T-helper 1 cell (primary cell): ENCODE measurements around the gene EPS8L3.
"Not testable (repeated sequence)": the region's sequence is repeated elsewhere in the genome, so short reads cannot be mapped to it uniquely, and the experiment has no call there.

Source experiments
- DNase-seq, 5 donors: peaks; one replicate each; pipeline ENCODE4 v3.0.0-alpha.2; 2012 to 2020

Gene EPS8L3

DNA sequence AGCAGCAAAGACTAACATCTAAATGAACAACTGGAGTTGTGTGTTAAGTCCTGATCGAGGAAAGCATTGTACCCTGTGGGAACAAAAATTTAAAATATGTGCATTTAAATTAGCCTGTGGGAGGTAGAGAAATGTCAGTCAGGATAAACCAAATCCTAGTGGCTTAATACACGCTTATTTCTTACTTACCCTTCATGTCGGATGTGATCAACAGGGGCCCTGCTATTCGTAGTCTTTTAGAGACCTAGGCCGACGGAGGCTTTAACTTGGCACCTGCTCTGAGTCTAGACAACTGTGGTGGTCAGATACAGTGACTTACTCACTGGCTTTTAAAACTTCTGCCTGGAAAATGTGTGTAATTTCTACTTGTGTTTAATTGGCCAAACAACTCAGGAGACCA, 33.1 kb downstream of the EPS8L3 start:
- no peak for DNase-seq

DNA sequence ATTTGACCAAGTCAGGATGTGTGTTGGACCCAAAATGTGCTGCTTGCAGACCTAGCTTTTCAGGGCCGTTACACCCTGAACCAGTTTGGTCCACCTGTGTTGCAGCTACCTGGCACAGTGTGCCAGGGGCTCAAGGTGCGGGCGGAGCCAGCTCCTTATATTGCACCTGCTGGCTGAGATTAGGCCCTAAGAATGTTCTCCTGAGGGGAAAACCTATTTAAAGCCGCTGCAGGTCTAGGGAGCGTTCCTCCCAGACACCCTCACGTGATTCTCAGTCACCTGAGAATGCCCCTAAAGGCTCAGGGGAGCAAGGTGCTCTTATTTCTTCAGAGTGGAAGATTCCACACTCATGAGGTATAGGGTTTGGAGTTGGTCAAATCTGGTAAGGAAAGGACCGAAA, 34.9 kb downstream of the EPS8L3 start:
- no peak for DNase-seq

DNA sequence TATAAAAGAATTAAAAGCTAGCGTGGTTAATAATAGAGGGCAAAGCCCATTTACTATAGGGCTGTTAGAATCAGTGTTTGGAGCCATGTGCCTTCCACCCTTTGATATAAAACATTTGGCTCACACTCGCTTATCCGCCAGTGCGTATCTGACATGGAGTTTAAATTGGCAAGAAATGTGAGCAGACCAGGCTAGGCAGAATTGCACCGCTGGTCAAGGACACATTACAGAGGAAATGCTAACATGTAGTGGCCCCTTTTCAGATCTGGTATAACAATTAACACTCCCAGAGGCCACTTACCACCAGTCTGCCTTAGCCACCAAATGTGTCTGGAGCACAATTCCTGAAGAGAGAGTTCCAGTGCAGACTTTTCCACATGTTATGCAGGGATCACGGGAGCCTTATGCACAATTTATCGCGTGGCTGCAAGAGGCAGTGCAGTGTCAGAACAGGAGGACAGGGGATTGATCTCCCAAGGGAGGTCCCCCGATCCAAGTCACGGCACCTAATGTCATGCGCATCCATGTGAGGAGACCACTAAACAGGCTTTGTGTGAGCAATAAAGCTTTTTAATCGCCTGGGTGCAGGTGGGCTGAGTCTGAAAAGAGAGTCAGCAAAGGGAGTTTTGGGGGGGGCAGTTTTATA, 36.9 kb downstream of the EPS8L3 start:
- DNase-seq: no peak

DNA sequence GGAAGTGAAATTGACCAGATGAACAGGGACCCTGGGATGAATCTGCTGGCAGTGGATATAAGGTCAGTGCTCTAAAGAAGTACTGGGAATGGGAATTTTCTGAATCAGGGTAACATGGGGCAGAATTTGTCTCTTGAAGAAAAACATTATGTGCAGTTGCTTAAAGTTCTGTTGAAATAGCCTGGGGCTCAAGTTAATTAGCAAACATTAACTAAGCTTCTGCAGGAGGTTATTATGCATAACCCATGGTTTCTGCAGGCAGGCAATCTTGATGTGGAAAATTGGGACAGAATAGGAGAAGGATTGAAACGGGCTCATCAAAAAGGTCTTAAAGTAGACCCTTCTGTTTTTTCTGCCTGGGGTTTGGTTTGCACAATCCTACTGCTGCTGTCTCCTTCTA, 37.7 kb downstream of the EPS8L3 start:
- no peak for DNase-seq

DNA sequence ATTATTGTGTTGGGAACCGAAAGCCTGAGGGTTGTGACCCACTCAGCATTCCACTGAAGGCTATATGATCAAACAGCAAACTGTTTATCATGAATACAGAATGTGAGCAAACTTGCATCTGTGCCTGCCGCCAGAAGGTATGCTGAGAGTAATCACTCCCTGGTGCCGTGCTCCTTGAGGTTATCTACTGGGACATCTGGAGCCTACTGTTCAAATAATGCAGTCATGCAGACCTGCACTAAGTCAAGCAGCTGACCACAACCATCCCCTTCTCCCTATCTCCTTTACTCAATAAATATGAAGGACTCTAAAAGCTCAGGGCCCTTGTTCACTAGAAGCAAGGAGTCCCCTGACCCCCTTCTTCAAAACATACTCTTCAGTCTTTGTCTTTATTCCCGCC, 38.2 kb downstream of the EPS8L3 start:
- no peak for DNase-seq

DNA sequence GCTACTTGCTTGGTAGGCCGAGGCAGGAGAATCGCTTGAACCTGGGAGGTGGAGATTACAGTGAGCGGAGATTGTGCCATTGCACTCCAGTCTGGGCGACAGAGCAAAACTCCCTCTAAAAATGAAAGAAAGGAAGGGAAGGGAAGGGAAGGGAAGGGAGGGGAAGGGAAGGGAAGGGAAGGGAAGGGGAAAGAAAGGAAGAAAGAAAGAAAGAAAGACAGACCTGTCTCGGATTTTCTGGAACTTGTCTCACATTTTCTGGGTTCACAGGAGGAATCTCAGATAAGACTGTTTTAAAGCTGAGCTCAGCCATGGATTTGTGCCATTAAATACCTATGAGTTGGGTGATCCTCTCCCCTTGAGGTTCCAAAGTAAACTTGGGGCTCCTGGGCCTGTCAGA, 38.8 kb downstream of the EPS8L3 start:
- DNase-seq: no peak

DNA sequence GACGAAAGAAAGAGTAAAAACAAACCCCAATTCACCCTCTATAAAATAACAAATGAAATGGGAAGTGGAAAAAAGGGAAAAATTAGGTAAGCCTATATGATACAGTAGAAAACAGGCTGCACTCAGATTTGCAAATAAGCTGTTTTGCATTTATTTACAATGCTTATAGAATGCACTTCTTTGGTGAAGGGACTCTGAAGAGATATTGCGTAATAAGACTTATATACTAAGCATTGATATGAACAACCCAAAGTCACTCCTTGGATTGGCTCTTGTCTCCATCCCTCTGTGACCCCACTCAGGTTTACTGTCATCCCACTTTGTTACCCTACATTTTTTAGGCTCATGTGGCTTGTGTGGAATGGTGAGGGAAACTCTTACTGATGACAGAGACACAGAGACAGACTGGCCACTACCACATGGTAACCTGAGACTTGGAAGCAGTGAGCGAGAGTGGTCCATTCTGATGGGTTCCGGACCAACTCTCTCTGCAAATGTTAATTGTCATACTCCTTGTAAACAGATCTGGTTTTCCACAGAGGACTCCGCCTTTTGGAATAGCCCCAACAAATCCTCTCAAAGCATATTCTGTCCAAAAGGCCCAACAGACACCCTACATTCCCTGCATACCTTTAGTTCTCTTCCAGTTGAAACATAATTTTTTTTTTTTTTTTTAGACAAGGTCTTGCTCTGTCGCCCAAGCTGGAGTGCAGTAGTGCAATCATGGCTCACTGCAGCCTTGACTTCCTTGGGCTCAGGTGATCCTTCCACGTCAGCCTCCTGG, 40.6 kb downstream of the EPS8L3 start:
- DNase-seq: no peak

DNA sequence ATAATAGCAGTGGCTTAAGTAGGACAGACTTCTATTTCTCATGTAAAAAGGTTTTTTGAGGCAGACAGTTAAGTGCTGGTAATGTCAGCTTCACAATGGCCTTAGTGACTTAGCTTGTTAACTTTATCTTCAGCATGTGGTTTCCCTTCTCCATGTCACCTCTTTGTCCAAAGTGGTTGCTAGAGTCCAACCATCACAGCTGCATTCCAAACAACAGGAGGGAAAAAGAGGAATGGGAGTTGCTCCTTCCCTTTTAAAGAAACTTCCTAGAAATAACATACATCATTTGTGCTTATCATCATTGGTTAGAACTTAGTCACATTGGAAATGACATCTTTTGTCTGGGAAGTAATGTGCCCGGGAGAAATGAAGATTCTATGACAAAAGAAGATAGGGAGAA, 41.8 kb downstream of the EPS8L3 start:
- DNase-seq: no peak

DNA sequence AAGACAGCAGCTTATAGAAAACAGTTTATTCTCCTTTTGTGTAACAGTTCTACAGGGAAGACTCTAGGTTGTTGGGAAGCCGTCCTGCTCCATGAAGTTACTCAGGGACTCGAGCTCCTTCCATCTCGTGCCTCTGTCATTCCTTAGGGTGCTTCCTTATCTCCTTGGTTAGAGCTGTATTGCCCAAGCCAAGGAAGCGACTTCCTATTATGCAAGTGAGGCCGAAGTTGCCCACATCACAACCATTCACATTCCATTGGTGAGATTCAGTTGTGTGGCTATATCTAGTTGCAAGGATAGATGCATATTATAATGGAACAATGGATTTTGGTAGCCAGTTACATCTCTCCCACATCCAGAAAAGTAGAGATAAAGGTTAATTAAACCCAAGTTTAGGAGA, 42.7 kb downstream of the EPS8L3 start:
- DNase-seq: no peak

DNA sequence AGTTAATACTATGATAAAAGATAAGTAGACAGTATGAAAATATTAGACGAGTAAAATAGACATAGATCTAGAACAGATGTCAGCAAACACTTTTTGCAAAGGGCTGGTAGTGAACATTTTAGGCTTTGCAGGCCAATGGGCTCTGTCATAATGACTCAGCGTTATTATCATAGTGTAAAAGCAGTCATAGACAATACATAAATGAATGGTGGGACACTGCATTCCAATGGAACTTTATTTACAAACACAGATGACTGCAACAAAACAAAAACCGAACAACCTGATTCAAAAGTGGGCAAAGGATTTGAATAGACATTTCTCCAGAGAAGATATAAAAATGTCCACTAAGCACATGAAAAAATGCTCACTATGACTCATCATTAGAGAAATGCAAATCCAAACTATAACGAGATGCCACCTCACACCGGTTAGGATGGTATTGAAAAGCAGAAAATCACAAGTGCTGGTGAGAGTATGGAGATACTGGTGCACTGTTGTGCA, 44.3 kb downstream of the EPS8L3 start:
- peak in 1 of 5 donors; percentile 8 for DNase-seq

DNA sequence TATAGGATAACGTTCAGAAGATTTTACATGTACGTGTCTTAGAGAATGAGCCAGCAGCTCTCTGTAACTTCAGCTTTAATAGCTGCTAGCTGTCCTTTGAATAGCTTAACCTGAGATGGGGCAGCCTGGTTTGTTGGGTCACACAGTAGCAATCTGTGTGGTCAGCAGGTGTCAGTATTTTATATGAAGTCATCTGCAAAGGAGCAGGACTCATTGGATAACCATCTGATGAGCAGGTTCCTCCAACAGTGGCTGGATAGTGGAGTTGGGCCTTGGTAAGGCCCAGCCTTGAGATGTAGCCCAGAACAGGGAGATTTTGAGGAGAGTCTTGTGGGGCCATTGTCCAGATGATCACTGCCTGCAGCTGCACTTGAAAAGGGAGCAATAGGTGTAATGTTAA, 45.2 kb downstream of the EPS8L3 start:
- no peak for DNase-seq

DNA sequence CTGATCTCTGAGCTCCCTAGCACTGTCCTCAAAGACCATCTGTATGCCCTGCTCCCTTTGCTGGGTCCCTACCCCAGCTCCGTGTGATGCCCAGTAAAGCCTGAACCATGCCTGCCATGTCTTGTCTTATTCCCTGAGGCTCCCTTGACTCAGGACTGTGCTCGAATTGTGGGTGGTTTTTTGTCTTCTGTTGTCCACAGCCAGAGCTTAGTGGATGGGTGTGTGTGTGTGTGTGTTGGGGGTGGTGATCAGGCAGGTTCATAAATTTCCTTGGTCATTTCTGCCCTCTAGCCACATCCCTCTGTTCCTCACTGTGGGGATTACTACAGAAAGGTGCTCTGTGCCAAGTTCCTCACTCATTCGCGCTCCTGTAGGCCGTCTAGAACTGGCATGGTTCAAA, 46.0 kb downstream of the EPS8L3 start:
- DNase-seq: no peak

DNA sequence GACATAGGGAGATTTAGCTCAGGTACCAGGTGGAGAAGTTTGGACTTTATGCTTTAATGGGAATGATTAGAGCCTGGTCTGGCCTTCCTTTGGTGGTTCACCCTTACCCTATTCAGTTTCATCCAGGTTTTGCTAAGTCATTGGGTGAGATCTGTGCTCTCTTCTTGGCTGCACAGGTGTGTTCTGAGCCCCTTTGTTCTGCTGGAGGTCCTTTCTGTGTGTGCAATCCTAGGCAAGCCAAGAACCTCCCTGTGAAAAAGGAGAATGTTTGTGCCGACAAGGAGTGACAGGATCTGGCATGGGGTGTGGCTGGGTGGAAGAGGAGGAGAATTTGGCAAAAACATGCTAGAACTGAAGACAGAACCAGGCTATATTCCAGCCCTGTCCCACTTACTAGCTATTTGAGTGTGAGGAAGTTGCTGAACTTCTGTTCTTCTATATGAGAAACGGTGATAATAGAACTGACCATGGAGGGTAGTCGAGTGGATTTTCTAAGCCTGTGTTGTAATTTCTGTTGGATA, 47.1 kb downstream of the EPS8L3 start:
- no peak for DNase-seq

DNA sequence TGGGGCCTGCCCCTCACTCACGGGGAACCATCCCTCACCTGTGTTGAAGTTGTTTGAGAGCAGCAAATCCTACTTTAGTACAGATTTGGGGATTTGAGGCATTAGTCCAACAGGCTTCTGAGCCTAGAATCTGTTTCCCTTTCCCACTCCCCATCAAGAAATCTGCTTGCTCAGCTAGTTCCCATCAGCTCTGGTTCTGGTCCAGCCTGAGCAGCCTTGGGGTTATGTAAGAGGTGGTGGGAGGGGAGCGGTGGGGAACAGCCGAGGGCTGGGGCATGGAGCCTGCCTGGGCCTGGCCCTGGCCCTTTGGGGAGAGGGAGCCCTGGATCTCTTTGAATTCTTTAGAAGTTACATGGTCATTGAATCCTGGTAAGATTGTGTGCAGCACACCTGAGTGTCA, 47.6 kb downstream of the EPS8L3 start:
- DNase-seq: no peak

DNA sequence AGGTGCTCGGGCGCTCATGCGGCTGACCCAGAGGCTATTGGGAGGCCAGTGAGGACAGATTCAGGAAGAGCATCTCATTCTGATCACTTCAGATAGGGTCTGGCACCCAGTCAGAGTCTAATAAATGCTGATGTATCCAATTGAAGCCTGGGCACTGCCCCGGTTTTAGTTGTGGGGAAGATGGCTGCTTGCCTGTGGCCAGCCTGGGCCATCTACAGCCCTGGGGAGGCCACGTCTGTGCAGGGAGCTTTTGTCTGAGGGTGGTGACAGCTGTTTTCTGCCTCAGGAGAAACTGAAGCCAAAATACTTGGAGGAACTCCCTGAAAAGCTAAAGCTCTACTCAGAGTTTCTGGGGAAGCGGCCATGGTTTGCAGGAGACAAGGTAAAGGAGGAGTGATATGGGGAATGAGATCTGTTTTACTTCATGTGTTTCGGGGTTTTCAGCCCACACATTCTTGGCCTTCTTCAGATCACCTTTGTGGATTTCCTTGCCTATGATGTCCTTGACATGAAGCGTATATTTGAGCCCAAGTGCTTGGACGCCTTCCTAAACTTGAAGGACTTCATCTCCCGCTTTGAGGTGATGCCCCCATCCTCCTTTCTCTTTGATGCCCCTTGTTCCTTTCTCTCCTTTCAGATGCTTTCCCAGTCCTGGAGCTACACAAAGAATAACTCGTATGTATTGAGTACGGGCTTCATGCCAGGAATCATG, 48.9 kb downstream of the EPS8L3 start:
- DNase-seq: no peak

DNA sequence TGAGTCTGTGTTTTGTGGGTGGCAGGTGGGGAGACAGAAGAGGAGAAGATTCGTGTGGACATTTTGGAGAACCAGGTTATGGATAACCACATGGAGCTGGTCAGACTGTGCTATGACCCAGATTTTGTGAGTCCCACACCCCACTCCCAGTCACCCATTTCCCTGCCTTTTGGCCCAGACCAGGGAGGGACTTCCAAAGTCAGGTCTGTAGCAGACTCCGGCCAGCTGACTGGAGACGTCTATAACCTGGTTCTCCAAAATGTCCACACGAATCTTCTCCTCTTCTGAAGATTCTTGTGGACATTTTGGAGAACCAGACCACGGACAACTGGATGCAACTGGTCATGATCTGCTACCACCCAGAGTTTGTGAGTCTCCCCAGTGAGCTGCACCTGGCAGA, 50.1 kb downstream of the EPS8L3 start:
- no peak for DNase-seq

DNA sequence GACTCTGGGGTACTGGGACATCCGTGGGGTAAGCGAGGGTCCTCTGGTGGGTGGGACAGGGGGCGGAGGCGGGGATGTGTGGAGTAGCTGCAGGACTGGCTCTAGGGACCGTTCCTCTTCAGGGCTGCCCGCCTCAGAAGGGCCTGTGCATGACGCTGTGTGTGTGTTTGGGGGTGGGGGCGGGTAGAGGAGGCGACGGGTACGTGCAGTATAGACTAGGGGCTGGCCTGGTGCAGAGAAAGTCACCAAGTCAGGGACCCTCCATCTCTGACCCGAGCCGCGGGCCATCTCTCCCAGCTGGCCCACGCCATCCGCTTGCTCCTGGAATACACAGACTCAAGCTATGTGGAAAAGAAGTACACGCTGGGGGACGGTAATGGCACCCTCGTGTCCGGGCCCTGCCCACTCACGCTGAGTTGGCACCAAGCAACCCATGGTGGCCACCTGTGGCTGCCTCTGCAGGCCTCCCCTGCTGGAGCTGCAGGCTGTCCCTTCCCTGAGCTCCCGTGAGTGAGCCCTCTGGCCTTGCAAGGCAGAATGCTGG, 51.3 kb downstream of the EPS8L3 start:
- DNase-seq: no peak

DNA sequence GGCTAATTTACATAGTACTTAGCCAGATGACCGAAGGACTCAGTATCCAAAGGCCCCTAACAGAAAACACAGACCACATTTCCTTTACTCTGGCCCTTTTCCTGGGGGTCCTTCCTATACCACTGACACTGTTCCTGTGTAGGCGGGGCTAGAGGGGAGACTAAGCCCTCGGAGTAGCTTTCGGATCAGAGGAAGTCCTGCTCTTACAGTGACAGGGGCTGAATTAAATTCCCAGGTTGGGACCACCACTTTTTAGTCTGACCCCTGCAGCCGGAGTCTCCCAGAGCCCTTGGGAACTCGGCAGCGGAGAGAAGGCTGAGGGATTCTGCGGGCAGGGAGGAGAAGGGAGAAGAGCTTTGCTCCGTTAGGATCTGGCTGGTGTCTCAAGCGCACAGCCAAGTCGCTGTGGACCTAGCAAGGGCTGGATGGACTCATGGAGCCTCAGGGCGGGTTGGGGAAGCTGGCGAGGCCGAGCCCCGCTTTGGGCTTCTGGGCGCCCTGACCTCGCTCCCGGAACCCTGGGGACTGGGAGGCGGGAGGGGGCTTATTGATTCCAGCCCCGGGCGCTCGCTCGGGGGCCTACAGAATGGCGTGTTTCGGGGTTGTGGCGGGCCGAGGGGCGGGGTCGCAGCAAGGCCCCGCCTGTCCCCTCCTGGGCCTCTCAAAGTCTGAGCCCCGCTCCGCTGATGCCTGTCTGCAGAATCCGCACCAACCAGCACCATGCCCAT, 52.0 kb downstream of the EPS8L3 start, which contains the start of gene GSTM5:
Gene GSTM5 (plus strand): TSS at position 659 of the 728 bp plus-strand sequence. CDS start 62 bp downstream, at position 721.
- DNase-seq: peak in 1 of 5 donors; percentile 0

DNA sequence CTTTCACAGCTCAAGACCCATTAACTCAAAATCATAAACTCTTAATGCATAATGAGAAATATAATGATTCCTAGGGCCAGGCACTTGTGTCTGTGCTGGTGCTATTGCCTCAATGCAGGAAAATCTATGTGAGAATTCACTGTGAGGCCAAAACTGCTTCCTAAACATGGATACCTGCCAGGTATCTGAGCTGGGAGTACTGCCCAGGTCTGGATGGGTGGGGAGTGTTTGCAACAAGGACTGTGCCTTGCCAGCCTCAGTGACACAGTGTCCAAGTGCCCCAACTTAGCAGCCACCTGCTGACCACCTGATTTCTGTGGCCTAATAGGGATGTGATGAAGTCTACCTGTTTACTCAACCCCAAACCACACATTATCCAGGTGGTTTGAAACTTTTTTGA, 53.9 kb downstream of the EPS8L3 start:
- DNase-seq: peak in 1 of 5 donors; percentile 0

DNA sequence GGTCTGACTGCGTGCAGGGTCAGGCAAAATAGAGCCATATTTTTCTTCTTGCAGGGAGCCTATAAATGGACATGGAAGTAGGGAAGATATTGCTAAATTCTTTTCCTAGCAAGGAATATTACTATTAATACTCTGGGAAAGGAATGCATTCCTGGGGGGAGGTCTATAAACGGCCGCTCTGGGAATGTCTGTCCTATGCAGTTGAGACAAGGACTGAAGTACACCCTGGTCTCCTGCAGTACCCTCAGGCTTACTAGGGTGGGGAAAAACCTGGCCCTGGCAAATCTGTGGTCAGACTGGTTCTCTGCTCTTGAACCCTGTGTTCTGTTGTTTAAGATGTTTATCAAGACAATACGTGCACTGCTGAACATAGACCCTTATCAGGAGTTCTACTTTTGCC, 54.8 kb downstream of the EPS8L3 start:
- DNase-seq: not testable (repeated sequence)

DNA sequence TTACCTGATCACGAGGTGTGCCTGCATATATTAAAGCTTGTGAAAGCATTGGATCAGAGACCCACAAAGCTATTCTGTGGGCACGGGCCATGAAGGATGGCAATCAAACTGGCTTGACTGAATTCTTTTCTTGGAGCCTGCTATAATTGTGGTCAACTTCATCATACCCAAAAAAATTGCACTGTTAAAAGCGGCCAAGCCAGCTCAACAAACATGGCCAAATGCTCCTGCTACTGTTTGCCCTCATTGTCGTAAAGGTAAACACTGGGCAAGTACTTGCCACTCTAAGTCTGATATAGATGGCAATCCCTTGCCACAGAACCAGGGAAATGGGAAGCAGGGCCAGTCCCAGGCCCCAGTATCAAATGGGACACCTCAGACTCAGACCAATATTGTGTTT, 58.3 kb downstream of the EPS8L3 start:
- DNase-seq: no peak

DNA sequence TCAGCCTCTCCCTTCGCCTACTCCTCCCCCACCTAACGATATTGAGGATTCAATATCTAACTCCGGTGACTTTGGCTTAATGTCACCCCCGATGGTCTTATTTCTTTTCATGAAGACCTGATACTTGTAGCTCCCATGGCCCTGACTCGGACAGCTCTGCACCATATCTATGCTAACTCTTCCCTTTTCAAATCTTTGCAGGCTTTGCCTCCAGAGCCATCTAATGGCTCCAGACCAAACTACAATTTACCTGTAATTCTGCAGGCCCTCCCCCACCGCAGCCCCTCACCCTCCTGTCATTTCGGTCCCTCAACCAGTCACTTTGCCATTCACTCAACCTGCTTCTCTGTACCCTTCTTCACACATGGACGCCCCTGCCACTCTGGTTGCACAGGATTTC, 59.5 kb downstream of the EPS8L3 start:
- DNase-seq: peak in 1 of 5 donors; percentile 0
